Inflammatory macrophage (primary cell): Measurements from ENCODE around the gene DDIAS.
"Not testable (repeated sequence)": the region's sequence is repeated elsewhere in the genome, so short reads cannot be mapped to it uniquely, and the experiment has no call there.

Experiments used
- DNase-seq, 2 donors: peaks; one replicate each; pipeline ENCODE4 v3.0.0-alpha.2; 2020 to 2022
- total RNA-seq, 18 experiments: gene quantifications; one replicate each; lab custom pipeline; 2026; ENCODE audit warnings: mixed read lengths in 6 of 18, inconsistent platforms in 2 of 18; lab: John Stamatoyannopoulos, UW

The DDIAS gene, protein sequence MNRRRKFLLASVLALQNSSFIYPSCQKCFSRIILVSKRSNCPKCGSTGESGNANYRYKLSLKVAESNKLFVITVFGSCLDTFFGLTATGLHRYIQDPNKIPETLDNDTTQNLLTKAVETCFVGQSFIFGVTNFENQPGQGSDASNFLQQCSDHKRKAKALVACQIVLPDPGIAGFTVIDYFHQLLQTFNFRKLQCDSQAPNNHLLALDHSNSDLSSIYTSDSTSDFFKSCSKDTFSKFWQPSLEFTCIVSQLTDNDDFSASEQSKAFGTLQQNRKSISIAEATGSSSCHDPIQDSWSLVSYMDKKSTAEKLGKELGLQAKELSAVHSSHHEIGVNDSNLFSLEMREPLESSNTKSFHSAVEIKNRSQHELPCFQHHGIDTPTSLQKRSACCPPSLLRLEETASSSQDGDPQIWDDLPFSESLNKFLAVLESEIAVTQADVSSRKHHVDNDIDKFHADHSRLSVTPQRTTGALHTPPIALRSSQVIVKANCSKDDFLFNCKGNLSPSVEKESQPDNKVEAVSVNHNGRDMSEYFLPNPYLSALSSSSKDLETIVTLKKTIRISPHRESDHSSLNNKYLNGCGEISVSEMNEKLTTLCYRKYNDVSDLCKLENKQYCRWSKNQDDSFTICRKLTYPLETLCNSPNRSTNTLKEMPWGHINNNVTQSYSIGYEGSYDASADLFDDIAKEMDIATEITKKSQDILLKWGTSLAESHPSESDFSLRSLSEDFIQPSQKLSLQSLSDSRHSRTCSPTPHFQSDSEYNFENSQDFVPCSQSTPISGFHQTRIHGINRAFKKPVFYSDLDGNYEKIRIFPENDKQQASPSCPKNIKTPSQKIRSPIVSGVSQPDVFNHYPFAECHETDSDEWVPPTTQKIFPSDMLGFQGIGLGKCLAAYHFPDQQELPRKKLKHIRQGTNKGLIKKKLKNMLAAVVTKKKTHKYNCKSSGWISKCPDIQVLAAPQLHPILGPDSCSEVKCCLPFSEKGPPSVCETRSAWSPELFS
- total RNA-seq, result 1.8 to 114 (median 36.1) reads per million in 18 experiments

GRCh38 chr11:82901165-82901921 lies at the start of gene DDIAS:
Gene DDIAS (plus strand): TSS chr11:82901736. CDS start chr11:82914739, 13,003 bp downstream.
- peak; percentile 88 to 97 for DNase-seq

- DNase-seq, result no peak
These were observed 47.3 kb upstream of the DDIAS start for GRCh38 chr11:82854242-82854641.

GRCh38 chr11:82854916-82855315 lies 46.6 kb upstream of the DDIAS start:
- not testable (repeated sequence) for DNase-seq

DNA sequence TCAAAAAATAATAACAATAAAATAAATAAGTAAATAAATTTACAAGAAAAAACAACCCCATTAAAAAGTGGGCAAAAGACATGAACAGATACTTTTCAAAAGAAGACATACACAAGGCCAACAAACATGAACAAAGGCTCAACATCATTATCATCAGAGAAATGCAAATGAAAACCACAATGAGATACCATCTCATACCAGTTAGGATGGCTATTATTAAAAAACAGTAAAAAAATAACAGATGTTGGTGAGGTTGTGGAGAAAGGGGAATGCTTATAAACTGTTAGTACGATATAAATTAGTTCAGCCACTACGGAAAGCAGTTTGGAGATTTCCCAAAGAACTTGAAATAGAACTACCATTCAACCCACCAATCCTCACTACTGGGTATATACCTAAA lies 45.9 kb upstream of the DDIAS start:
- DNase-seq, result no peak

DNA sequence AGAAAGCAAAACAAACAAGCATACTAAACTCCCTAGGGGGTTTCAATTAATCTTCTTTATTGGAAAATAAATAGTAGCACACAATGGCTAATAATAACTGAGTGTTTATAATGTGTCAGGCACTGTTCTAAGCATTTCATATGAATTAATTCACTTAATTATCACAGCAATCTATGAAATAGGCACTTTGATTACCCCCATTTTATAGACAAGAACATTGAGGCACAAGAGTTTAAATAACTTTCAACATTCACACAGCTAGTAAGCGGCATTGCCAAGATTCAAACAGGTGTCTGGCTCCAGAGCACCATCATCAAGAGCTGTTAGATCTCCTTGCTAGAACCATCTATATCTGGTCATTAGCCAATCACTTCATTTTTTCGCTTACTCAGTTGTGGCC lies 44.4 kb upstream of the DDIAS start:
- DNase-seq, result no peak

DNA sequence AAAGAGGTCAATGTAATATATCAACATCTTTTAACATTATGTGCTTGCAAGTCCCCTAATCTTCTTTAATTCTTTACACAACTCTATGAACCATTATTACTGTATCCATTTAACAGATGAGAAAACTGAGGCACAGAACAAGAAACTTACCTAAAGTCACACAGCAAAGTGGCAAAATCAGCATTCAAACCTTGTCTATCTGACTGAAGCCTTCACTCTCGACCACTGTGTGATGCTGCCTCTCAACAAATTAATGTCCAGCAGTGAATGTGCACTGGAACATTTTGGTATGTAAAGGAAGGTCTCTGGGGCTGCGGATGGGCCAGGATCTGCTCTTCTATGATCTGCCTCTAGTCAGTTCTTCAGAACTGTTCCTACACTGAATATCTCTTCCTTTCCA lies 43.4 kb upstream of the DDIAS start:
- DNase-seq, result no peak

DNA sequence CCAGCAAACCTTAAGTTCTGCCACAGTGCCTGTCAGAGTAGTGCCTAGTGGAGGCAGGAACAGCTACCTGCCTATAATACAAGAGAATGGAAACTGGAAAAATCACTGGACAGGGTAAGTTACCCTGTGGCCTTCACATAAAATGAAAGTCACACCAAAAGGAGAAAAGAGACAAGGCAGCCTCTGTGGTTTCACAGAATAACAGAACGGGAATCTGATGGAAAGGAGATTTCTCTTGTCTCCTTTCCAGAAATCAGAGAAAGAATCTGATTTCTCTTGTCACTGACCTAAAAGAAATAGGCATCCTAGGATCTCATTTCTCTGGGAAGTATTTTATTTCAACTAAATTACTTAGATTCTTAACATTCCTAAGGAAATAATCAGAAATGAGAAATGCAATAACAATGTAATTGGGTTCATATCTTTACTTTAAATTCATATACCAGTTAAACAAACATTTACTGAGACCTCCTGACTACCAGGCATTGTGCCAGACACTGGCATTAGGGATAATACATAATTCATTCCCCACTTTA lies 42.9 kb upstream of the DDIAS start:
- DNase-seq, result no peak

- DNase-seq, result no peak
These were observed 41.8 kb upstream of the DDIAS start for GRCh38 chr11:82859750-82860149.

DNA sequence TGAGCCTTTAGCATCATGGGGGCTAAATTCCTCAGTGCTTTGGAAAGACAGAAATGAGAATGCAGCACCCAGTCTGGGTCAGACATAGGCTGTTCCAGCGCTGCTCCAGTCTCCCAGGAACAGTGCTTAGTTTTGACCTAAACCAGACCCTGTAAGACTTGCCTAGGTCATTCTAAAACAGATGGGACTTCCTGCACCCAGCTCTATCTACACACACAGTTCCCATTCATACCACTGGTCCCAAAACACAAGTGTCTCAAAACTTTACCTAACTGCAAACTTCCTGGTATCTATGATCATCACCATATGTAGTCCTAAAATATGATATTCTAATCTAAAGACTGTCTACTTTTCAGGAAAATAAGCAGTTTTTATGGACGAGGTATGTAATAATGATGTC lies 39.2 kb upstream of the DDIAS start:
- DNase-seq, result no peak

DNA sequence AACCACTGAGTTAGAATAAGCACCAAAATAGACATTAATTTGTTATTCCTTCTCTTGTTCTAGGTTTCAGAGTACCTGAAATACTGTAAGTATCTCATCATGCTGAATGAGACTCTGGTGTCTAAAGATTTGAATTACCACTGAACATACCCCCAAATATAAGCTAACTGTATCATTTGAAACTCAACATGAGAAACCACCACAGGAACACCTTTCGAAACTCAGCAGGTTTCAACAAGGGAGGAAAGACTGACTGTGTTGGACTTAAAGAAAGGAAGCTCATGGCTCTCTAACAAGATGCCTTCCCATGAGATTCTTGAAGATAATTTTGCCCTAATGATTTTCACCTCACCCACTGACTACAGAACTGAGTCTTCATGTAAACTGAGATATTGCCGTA lies 38.3 kb upstream of the DDIAS start:
- DNase-seq, result no peak

- DNase-seq, result peak; percentile 93 to 97
These were observed 37.3 kb upstream of the DDIAS start for GRCh38 chr11:82864268-82864667.

DNA sequence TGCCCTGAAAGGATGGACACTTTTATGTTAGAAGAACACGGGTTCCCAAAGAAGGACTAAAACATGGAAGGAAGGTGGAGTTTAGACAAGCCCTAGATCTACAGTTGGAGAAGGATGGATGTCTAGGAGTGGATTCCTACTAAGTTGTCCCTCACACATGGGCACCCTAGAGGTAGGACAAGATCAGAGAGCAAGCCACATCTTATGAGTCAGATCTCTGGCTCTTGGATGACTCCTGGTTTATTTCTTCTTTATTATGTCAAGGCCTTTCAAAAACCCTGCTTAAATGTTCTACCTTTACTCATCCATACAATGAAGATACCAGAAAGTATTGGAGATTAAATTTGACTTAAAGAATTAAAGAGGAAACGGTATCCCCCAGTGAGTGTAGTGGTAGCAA lies 35.7 kb upstream of the DDIAS start:
- DNase-seq, result no peak

GRCh38 chr11:82867495-82868082 lies 33.9 kb upstream of the DDIAS start:
- peak; percentile 81 to 88 for DNase-seq

DNA sequence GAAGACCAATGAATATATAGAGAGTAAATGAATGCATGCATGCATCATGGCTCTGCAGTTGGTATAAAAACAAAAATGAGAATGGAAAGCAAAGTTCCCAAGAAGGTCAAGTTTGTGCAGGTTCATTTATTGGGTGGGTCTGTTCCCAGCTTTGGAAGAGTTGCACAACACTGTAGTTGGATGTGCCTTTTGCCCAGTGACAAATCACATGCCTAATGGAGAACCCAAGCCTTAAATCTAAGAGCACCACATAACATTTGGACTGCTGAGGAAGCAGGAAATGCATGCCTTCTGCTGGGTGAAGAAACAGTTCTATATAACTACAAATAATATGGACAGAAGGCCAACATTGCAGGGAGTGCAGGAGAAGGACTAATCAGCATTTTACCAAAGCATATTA lies 31.9 kb upstream of the DDIAS start:
- DNase-seq, result peak; percentile 63 to 66

DNA sequence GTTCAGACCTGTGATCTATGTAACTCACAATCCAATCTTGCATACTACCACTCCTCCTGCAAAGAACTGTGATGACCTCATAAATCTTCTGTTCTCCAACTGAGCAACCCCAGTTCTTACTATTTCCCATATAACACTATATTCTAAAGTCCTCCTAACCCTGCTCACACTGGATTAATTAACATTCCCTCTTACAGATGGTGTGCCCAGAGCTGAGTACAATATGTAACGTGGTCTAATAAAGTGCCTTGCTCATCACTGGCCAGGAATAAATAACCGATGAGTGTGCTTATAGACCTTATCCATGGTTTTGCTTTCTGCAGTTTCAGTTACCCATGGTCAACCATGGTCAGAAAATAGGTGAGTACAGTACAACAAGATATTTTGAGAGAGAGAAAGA lies 29.9 kb upstream of the DDIAS start:
- DNase-seq, result no peak

DNA sequence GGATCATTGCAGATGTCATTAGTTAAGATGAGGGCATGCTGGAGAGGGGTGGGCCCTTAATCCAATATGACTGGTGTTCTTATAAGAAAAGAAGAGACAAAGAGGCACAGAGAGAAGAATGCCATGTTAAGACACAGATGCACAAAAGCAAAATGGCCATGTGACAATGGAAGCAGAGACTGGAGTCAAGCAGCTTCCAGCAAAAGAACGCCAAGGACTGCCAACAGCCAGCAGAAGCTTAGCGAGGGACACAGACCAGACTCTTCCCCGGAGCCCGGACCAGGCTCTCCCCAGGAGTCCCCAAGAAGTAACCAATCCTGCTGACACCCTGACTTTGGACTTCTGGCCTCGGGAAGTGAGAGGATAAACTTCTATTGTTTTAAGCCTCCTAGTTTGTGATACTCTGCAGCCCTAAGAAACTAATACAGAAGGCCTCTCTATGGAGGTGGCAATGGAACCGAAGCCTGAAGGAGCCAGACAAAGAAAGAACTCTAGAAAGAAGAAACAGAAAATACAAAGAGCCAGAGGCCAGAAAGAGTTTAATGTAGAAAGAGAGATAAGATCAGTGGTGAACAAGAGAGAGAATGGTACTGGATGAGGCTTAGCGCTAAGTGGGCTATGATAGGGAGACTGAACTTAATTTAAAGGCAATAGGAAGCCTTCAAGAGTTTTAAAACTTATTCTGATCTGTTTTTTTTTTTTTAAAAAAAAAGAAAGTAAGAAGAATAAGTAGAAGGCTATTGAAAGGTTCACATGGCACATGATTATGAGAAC lies 29.0 kb upstream of the DDIAS start:
- DNase-seq, result no peak

- DNase-seq, result no peak
These were observed 27.6 kb upstream of the DDIAS start for GRCh38 chr11:82873919-82874333.

DNA sequence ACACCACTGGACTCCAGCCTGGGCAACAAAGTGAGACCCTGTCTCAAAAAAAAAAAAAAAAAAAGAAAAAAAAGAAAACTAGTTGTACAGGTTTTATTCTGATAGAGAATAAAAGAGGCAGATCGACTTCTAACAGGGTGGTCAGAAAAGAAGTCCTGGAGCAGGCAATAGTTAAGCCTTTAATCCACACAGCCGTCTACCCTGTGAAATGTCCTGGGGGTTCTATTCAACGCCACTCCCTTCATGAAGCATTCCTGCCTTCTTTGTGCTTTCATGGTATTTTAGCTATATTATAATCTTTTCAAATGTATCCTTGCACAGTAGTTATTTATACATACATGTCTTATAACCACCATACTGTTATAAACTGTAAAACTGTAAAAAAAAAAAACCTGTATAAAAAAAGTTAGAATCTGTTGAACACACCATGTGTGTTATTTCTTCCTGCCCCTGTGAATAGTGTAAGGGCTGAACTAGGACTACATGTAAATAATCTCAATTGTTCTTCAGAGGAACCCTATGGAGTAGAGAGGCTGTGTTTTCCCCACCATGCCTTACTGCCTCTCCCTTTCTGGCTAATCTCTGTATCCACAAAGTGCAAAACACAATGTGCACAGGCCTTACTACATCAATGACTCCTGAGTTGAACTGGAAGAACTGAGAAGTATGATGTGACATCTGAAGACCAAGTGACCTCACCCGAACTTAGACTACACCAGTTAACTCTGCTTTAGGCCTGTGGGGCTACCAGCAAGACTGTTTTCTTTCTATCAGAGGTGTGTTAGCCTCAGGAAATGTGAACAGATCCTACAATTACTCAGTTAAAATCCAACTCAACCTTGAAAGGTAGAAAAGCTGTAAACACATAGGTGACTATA lies 26.7 kb upstream of the DDIAS start:
- no peak for DNase-seq

DNA sequence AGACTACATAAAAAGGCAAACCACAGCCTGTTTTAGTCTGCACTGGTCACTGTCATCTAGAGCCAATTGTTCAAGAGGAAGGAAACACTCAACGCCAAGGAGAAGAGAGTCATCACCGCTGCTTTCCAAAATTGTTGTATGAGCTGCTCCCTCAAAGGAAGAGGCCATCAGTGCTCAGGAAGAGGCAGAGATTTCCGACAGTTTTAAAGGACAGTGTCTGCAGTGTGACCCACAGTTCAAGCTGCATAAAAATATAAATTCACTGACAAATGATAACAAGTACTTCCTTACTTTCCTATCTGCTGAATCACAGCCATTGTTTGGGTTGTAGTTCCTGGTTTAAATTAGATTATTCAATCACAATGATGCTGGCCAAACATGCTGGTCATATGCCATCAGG lies 17.7 kb upstream of the DDIAS start:
- DNase-seq, result peak; percentile 24 to 40
